PC-3 (cell line): ENCODE measurements around the gene KRTAP20-4. TPM values are rescaled to one million over a fixed set of nuclear protein-coding genes. Genes with fewer than 3 reads are reported as not detected.

Experiments
- ATAC-seq: fragments of 200-7000 bp; cut with Tn5 transposase; 2 replicates; pipeline ENCODE4 v1.9.1; 2020; ENCODE audit warnings: mild to moderate bottlenecking, moderate library complexity
- Bru-seq: library from RNA; stranded (reverse); fragments of 400-500 nt; gene quantifications from one replicate; lab custom pipeline; 2021; lab: Mats Ljungman, UMichigan
- BruChase-seq, 2 experiments: library from RNA; stranded (reverse); fragments of 400-500 nt; gene quantifications; one replicate each; lab custom pipeline; 2021; lab: Mats Ljungman, UMichigan
- BruUV-seq: library from RNA; stranded (reverse); fragments of 400-500 nt; replicated peaks from 2 replicates; lab custom pipeline; 2021; lab: Mats Ljungman, UMichigan
- CTCF ChIA-PET: fragments of 300-600 bp; sonication (Branson Sonifier 250); formaldehyde crosslinking; loops from one replicate; lab custom pipeline; 2022; ENCODE audit warnings: antibody characterized with exemption; lab: Charles Lee
- POLR2A ChIA-PET: fragments of 300-600 bp; sonication (Branson Sonifier 250); formaldehyde crosslinking; loops from one replicate; lab custom pipeline; 2022; ENCODE audit warnings: antibody characterized with exemption; ENCODE audit not compliant: unreplicated experiment; lab: Charles Lee
- DNase-seq: peaks from one replicate; pipeline ENCODE4 v3.0.0-alpha.2; 2015
- H2AFZ ChIP-seq: fragments of 300-600 bp; sonication (generic); 2 replicates; pipeline ENCODE4 v1.6.0; 2016; ENCODE audit warnings: antibody characterized with exemption, low read length
- H3F3A ChIP-seq: fragments of 300-600 bp; sonication (generic); one replicate; pipeline ENCODE4 v1.6.0; 2017; ENCODE audit warnings: antibody characterized with exemption, low read length, control low read depth, mild to moderate bottlenecking; ENCODE audit not compliant: unreplicated experiment
- H3K27ac ChIP-seq: fragments of 300-600 bp; sonication (generic); 2 replicates; pipeline ENCODE4 v1.5.1; 2016; ENCODE audit warnings: mild to moderate bottlenecking, low read length
- H3K27me3 ChIP-seq: fragments of 300-600 bp; sonication (generic); 2 replicates; pipeline ENCODE4 v1.6.1; 2016; ENCODE audit warnings: low read length, mixed read lengths
- H3K36me3 ChIP-seq: fragments of 300-600 bp; sonication (generic); 2 replicates; pipeline ENCODE4 v1.6.1; 2016; ENCODE audit warnings: low read depth, mixed run types, low read length, mixed read lengths
- H3K4me1 ChIP-seq: fragments of 300-600 bp; sonication (generic); 2 replicates; pipeline ENCODE4 v1.5.1; 2016; ENCODE audit warnings: low read length; ENCODE audit not compliant: insufficient read depth
- H3K4me2 ChIP-seq: fragments of 300-600 bp; sonication (generic); 2 replicates; pipeline ENCODE4 v1.6.0; 2016; ENCODE audit warnings: low read length
- H3K4me3 ChIP-seq: fragments of 300-600 bp; sonication (generic); 2 replicates; pipeline ENCODE4 v1.5.1; 2016; ENCODE audit warnings: mild to moderate bottlenecking, low read length, mixed read lengths
- H3K79me2 ChIP-seq: fragments of 300-600 bp; sonication (generic); 2 replicates; pipeline ENCODE4 v1.6.1; 2017; ENCODE audit warnings: low read length, mixed read lengths
- H3K9ac ChIP-seq: fragments of 300-600 bp; sonication (generic); 2 replicates; pipeline ENCODE4 v1.6.0; 2016; ENCODE audit warnings: mild to moderate bottlenecking, low read length
- H3K9me2 ChIP-seq: fragments of 300-600 bp; sonication (generic); replicated peaks from 2 replicates; pipeline ENCODE4 v1.6.1; 2016; ENCODE audit warnings: mixed run types, low read length, mixed read lengths
- H3K9me3 ChIP-seq: fragments of 300-600 bp; sonication (generic); 2 replicates; pipeline ENCODE4 v1.6.1; 2016; ENCODE audit warnings: low read length, mixed read lengths
- H4K20me1 ChIP-seq: fragments of 300-600 bp; sonication (generic); 2 replicates; pipeline ENCODE4 v1.6.1; 2016; ENCODE audit warnings: low read length, mixed read lengths
- CTCF ChIP-seq: fragments of 300-600 bp; sonication (generic); conservative IDR thresholded peaks from 2 replicates; pipeline ENCODE4 v1.5.1; 2017; ENCODE audit warnings: antibody characterized with exemption, low read depth, mild to moderate bottlenecking, low read length
- EZH2 ChIP-seq: fragments of 300-600 bp; sonication (generic); IDR thresholded peaks from one replicate; pipeline ENCODE4 v1.6.1; 2017; ENCODE audit warnings: antibody characterized with exemption, mild to moderate bottlenecking, low read length; ENCODE audit not compliant: unreplicated experiment
- EZH2phosphoT487 ChIP-seq: fragments of 300-600 bp; sonication (generic); IDR thresholded peaks from 2 replicates; pipeline ENCODE4 v1.6.1; 2018; ENCODE audit warnings: mild to moderate bottlenecking, antibody characterized with exemption, low read length, borderline replicate concordance
- intact Hi-C: fragments of 100-400 bp; cut with micrococcal nuclease; formaldehyde crosslinking; loops from 2 replicates; pipeline ENCODE4 v1.9.0; 2023
- long read RNA-seq: library from polyadenylated mRNA; unstranded; transcript quantifications from one replicate; pipeline ENCODE4 v2.0.0, GENCODE V29; 2021; ENCODE audit not compliant: unreplicated experiment
- total RNA-seq: library from RNA; depleted of rRNA; stranded (reverse); fragments of >200 nt; gene quantifications from 2 replicates; pipeline ENCODE4 v1.2.3, GENCODE V29; 2014; rRNA removed

The KRTAP20-4 gene
- total RNA-seq (not detected in 2 replicates), Bru-seq, nascent RNA (percentile 60 among the genes with signal in this experiment), BruChase-seq, experiment 1, labeled RNA remaining after a 6-hour chase (percentile 39 among the genes with signal in this experiment), BruChase-seq, experiment 2, labeled RNA remaining after a 2-hour chase (percentile 57 among the genes with signal in this experiment)
- long read RNA-seq: 0 reads

- ChIA-PET CTCF (no interaction called here), POLR2A (no interaction called here)
- Histone ChIP-seq H3K27me3 (no peaks in the 10 kb centered on the region), H2AFZ (peak within 1 kb of the TSS; percentile 41), H4K20me1 (no peaks in the 10 kb centered on the region), H3K27ac (peak within 1 kb of the TSS; percentile 88), H3K36me3 (no peaks in the 10 kb centered on the region), H3K9me2 (no peaks in the 10 kb centered on the region; the same call in 1 of the 2 replicates), H3K4me2 (peak within 1 kb of the TSS; percentile 77), H3K79me2 (no peaks in the 10 kb centered on the region), H3K4me1 (peaks cover 44% of the 10 kb centered on the region), H3F3A (peaks cover 4% of the 10 kb centered on the region), H3K9ac (peak within 1 kb of the TSS; percentile 52), H3K9me3 (no peaks in the 10 kb centered on the region), H3K4me3 (peak within 1 kb of the TSS; percentile 30; the same call in 1 of the 2 replicates)
- peak; percentile 16 for ATAC-seq
- no peak for DNase-seq
- intact Hi-C loops: loop anchor here (2.0 kb wide), 1 partner anchor 112 kb away; no protein-coding TSS in a partner anchor
- BruUV-seq: TSS peak; percentile 75
- no peak for TF ChIP-seq CTCF
- no peak for TF ChIP-seq EZH2phosphoT487
- no peak for TF ChIP-seq EZH2
These were observed at the start of gene KRTAP20-4 for GRCh38 chr21:30620522-30620921. Gene KRTAP20-4 (plus strand): TSS chr21:30620627.

GRCh38 chr21:30577766-30578165, 42.7 kb upstream of the KRTAP20-4 start:
- H3K79me2 ChIP-seq: no peaks in the 10 kb centered on the region
- H3K9me2 ChIP-seq: no peaks in the 10 kb centered on the region
- no peak overlapping the region for H3K9ac ChIP-seq
- no peak overlapping the region for H3K4me3 ChIP-seq
- ChIA-PET POLR2A (no interaction called here), CTCF (no interaction called here)
- H3K4me2 ChIP-seq: no peak overlapping the region
- DNase-seq (peak; percentile 56), ATAC-seq (peak; percentile 58)
- H3K36me3 ChIP-seq: no peaks in the 10 kb centered on the region
- H4K20me1 ChIP-seq: no peaks in the 10 kb centered on the region
- intact Hi-C loops: no loop called here
- H2AFZ ChIP-seq: no peak overlapping the region
- no peak overlapping the region for H3K27ac ChIP-seq
- BruUV-seq: no TSS peak
- no peaks in the 10 kb centered on the region for H3K4me1 ChIP-seq
- no peak for TF ChIP-seq EZH2
- TF ChIP-seq EZH2phosphoT487: no peak
- TF ChIP-seq CTCF: no peak
- H3K27me3 ChIP-seq: no peaks in the 10 kb centered on the region
- H3F3A ChIP-seq: no peaks in the 10 kb centered on the region
- H3K9me3 ChIP-seq: no peaks in the 10 kb centered on the region

- Histone ChIP-seq H2AFZ (no peak overlapping the region), H3K9me3 (no peaks in the 10 kb centered on the region), H3K27ac (no peak overlapping the region), H3K9ac (no peak overlapping the region), H3K27me3 (no peaks in the 10 kb centered on the region), H3K79me2 (no peaks in the 10 kb centered on the region), H3K4me1 (no peaks in the 10 kb centered on the region), H3F3A (no peaks in the 10 kb centered on the region), H3K36me3 (no peaks in the 10 kb centered on the region), H3K4me3 (no peak overlapping the region), H4K20me1 (no peaks in the 10 kb centered on the region), H3K4me2 (no peak overlapping the region), H3K9me2 (no peaks in the 10 kb centered on the region)
- ChIA-PET CTCF (no interaction called here), POLR2A (no interaction called here)
- DNase-seq (no peak), ATAC-seq (no peak)
- BruUV-seq: no TSS peak
- no peak for TF ChIP-seq CTCF
- no peak for TF ChIP-seq EZH2
- TF ChIP-seq EZH2phosphoT487: no peak
- intact Hi-C loops: no loop called here
These were observed 41.1 kb upstream of the KRTAP20-4 start for GRCh38 chr21:30579346-30579745.
